ENCODE data around the gene TACC2.
"Not testable (repeated sequence)": the region's sequence is repeated elsewhere in the genome, so short reads cannot be mapped to it uniquely, and the experiment has no call there.

Gene TACC2, protein sequence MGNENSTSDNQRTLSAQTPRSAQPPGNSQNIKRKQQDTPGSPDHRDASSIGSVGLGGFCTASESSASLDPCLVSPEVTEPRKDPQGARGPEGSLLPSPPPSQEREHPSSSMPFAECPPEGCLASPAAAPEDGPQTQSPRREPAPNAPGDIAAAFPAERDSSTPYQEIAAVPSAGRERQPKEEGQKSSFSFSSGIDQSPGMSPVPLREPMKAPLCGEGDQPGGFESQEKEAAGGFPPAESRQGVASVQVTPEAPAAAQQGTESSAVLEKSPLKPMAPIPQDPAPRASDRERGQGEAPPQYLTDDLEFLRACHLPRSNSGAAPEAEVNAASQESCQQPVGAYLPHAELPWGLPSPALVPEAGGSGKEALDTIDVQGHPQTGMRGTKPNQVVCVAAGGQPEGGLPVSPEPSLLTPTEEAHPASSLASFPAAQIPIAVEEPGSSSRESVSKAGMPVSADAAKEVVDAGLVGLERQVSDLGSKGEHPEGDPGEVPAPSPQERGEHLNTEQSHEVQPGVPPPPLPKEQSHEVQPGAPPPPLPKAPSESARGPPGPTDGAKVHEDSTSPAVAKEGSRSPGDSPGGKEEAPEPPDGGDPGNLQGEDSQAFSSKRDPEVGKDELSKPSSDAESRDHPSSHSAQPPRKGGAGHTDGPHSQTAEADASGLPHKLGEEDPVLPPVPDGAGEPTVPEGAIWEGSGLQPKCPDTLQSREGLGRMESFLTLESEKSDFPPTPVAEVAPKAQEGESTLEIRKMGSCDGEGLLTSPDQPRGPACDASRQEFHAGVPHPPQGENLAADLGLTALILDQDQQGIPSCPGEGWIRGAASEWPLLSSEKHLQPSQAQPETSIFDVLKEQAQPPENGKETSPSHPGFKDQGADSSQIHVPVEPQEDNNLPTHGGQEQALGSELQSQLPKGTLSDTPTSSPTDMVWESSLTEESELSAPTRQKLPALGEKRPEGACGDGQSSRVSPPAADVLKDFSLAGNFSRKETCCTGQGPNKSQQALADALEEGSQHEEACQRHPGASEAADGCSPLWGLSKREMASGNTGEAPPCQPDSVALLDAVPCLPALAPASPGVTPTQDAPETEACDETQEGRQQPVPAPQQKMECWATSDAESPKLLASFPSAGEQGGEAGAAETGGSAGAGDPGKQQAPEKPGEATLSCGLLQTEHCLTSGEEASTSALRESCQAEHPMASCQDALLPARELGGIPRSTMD (N-terminal part only)

DNA sequence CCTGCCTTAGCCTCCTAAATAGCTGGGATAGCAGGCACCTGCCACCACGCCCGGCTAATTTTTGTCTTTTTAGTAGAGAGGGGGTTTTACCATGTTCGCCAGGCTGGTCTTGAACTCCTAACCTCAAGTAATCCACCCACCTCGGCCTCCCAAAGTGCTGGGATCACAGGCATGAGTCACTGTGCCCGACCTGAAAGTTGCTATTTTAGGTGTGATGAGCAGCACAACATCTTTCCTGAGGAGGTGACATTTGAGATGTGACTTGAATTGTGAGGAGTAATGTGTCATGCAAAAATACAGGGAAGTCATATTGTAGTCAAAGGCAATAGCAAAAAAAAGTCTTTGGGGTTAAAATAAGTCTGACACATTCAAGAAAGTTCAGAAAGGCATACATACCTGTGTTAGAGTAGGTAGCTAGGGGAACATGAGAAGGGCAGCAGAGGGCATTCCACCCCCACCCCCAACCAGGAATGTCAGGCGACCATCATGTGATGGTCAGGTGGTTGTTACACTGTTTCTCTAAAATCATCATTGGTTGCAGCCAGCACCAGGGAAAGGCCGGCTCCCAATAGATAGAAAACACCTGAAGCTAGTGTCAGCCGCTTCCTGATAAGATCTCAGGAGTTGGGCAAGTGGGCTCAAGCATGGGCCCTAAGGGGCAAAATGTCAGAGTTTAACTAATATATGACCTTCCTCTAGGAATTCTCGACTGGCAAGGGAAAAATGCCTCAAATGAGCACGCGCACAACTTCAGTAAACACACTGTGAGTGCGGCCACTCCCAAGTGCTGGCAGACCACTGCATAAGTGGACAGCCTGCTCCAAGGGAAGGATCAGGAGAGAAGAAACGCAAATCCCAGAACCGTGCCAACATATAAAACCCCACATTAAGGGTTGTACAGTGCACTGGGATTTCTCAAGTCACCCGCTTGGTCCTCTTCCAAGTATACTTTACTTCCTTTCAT, at the start of gene TACC2:
TACC2 (plus strand) TSS at position 803 of the 964 bp plus-strand sequence. CDS start 32,819 bp downstream, outside the sequence.
- DNase-seq (ENCODE audit: low read depth in 2 of 2, low spot score in 1 of 2): no peak

DNA sequence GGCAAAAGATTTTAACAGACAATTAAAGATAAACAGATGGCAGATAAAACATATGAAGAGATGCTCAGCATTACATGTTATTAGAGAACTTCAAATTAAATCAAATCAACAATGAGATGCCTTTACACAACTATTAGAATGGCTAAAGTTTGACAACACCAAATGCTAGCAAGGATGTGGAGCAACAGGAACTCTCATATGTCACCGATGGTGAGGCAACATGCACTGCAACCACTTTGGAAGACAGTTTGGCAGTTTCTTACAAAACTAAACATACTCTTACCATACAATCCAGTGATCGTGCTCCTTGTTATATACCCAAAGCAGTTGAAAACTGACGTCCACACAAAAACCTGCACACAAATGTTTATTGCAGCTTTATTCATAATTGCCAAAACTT, 47.4 kb upstream of the TACC2 start:
- DNase-seq (ENCODE audit: low read depth in 2 of 2, low spot score in 1 of 2): no peak

DNA sequence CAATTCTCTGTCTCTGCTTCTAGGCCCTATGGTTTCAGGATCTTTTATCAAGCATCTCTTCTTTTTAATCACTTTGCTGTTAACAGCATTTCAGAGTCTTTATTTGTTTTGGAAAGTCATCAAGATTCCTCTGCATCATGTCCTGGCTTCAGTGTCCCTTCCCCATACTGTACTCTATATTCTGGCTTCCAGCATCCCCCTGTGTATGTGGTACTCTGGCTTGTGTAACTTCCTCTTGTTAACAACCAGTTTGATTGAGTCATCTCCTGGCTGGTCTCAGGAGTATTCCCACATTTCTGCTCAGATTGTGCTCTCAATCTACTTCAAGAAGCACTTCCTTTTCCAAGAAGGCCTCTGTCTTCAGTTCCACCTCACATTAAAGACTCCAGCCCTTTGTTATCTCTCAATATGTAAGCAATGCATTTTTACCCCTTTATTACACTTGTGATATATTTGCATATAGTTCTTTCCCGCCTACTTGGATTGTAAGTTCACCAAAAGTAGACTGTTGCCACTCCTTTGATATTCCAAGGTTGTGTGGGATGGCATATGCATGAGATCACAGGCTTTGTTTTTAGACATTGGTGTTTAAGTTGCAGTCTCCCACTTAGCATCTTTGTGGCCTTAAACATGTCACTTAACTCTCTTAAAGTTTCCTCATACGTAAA, 46.1 kb upstream of the TACC2 start:
- DNase-seq (ENCODE audit: low read depth in 2 of 2, low spot score in 1 of 2): no peak

DNA sequence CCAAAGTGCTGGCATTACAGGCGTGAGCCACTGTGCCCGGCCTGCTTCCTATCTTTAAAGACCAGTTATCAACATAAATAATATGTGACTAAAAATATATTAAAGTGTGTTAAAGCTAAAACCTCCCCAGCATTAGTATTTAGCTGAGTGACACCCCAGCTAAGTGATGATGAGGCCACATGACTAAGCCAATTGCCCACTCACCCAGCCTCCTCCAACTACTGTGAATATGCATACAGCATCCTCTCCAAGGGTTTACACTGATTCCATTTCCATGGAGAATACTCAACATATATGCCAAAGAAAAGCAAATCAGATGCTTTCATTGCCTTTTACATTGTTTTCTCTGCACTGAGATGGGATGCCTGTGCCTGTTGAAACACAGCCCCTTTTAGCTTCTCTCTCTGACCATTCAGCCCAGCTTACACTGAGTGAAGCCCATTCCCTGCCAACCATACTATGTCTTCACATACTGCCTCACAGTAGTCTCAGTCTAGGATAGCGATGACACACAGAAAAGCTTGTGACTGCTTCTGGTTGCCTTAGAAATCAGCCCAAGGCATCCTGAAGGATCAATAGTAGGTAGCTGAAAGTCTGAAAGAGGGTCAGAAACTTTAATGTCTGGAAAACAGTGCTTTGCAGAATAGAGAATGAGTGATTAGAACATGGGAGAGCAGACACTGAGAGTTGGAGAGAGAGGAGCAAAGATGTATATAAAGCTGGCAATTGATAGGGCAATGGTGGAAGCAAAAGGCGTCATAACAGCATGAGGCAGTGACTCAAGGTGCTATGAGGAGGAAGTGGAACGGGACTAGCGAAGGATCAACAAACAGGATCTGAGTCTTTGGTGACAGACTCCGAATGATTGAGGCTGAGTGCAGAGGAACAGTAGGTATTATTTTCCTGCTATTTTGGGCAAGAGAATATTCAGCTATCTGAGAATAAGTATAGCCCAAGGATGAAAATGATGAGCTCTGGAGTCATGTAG, 41.3 kb upstream of the TACC2 start:
- no peak for DNase-seq (ENCODE audit: low read depth in 2 of 2, low spot score in 1 of 2)

DNA sequence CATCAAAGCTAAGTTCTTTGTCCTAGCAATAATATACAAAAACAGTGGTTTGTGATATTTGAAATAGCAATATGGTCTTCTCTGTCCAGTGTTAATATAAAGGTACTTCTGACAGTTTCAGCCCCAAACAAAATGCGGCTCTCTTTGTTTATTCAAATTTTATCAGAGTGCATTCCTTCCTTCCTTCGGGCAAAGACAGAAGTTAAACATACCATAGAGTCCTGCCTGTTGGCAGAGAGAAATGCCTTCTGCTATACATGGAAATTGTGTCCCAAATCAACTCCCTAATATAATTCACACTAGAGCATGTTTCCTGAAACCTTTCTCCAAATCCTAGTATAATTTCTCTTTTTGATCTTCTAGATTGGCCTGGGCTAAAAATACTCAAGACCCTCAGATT, 39.9 kb upstream of the TACC2 start:
- DNase-seq (ENCODE audit: low read depth in 2 of 2, low spot score in 1 of 2): no peak

DNA sequence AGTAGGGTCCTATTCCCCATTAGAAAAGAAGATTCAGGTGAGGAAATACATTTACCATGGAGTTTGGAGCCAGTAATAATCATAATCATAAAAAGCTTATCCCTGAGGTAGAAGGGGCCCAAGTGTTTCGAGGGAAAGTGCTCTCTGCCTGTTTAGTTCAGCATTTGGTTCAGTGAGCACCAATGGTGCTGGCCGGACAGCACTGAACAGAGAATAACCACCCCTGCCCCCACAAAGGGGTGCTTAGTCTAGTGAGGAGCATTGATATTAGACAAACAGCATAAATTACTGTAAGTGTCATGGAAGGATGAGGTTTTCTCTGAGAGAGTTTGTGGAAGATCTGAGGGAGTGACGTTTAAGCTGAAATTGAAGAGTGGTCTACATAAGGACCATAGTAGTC, 39.5 kb upstream of the TACC2 start:
- DNase-seq (ENCODE audit: low read depth in 2 of 2, low spot score in 1 of 2): no peak

DNA sequence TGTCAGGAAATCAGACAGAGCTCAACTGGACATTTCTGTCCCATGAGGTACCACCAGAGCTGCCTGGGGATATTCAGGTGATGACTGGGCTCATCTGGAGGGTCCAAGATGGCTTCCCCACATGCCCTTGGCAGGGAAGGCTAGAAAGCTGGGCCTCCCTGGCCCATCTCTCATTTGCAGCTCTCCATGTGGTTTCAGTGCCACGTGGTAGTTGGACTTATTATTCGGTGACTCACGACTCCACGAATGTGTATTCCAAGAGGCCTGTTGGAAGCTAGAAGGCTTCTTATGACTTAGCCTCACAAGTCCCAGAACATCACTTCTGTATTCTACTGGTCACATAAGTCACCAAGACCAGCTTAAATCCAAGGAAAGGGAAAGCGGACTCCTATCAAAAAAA, 36.7 kb upstream of the TACC2 start:
- DNase-seq (ENCODE audit: low read depth in 2 of 2, low spot score in 1 of 2): no peak

DNA sequence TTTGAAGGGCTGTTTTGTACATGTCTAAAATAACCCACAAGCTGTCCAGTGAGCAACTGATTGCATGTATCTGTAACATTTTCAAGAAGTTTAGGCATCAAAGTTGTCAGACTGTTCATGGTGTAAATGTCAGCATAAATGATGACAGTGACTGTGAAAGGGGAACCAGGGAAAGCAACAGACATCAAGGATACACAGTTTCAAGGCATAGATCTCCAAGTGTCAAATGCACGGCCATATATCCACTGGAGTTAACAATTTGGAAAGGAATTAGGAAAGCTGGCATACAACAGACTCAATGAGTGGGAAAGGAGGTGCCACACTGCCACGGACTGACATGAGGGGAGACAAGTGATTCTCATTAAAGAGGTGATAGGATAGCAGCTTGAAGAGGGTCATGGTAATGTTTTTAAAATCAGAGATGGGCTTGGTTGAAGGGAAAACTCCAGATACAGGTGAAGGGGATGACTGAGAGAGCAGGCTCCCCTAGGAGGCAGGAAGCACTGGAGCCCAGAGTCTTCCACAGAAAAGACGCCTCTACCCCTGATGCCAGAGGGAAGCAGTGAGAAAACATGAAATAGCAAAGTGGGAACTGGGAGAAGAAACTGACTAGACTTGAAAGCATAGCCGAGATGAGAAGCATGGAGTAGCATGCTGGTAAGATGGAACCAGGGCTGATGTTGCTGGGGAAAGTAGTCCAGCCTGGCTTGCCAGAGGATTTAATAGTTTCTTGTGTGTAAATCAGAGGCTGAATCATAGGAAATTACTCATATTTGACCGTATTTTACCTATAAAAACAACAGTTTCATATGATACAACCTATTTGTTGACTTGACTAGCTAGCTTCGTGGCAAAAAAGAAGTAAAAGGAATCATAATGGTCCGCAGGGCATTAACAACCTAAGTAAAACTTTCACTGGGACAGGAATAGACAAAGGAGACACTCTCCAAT, 32.6 kb upstream of the TACC2 start:
- DNase-seq (ENCODE audit: low read depth in 2 of 2, low spot score in 1 of 2): no peak

DNA sequence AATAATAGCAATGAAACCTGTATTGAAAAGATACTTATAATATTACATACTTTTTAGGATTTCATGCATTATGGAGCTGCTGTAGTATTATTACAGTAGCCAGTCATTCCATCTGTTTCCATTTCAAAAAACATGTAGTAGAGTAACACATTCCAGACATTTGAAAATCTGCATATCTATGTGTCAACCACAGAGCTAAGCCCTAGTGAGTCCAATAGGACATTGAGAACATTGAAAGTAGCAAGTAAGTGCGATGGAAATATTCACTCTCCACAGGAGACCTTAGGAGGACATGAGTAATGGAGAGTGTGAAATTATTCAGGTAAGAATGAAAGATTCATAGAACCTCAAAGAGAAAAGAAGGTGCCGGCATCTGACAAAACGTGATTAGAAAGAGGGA, 29.3 kb upstream of the TACC2 start:
- no peak for DNase-seq (ENCODE audit: low read depth in 2 of 2, low spot score in 1 of 2)

DNA sequence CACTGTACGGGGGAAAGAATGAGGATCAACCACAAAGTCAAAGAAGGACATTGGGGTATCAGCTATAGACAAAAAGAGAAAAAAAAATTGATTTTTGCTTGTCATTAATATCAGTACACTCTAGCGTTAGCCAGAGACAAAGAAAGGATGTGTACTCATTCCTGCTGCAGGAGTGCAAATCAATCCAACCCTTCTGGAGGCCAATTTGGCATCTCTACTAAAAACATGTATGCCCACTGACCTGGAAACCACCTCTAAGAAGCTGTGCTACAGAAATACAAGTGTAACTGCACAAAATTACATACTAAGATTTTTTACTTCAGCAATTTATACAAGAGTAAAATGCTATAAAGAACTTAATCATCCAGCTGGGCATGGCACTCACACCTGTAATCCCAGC, 27.5 kb upstream of the TACC2 start:
- DNase-seq (ENCODE audit: low read depth in 2 of 2, low spot score in 1 of 2): no peak

DNA sequence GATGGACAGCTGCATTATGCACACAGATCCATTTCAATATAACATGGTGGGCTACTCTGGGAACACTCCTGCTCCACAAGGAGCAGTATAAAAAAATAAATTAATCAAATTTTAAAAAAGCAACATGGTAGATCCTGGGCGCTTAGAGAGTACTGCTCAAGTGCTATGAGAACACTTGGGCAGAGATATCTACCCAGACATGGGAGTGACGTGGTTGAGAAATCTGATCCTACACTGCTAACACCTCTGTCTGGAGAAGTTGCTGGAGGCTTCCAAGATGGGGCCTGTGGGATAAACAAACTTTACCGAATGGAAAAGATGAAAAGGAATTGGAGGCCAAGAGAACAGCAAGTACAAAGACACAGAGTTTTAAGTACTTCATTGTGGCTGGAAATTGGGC, 23.0 kb upstream of the TACC2 start:
- no peak for DNase-seq (ENCODE audit: low read depth in 2 of 2, low spot score in 1 of 2)

DNA sequence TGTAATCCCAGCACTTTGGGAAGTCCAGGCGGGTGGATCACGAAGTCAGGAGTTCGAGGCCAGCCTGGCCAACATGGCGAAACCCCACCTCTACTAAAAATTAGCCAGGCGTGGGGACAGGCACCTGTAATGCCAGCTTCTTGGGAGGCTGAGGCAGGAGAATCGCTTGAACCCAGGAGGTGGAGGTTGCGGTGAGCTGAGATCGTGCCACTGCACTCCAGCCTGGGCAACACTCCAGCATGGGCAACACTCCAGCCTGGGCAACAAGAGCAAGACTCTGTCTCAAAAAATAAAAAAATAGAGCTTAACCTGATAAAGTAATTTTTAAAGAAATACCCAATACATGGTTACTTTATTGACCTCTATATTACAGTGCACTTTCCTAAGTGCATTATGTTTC, 19.9 kb upstream of the TACC2 start:
- DNase-seq (ENCODE audit: low read depth in 2 of 2, low spot score in 1 of 2): not testable (repeated sequence)

DNA sequence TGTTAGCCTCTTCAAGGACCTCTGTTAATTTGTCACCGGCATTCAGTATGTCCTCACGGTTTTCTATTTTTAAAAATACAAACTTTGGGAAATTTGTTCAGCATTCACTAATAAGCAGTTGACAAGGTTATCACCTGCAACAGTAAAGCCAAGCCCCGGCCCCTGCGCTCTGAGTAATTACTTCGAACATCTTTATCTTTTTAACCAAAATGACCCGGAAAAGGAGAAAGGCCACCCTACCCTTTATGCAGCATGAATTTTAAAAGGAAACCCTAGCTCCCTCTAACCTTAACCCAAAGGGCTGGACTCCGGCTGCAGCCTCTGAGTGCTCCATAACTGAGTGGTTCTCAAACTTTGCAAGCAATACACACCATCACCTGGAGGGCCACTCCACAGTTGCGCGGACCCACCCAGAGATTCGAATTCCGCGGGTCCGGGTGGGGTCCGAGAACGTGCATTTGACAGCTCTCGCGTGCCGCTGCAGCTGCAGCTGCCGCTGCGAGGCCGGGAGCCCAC, 14.9 kb upstream of the TACC2 start:
- no peak for DNase-seq (ENCODE audit: low read depth in 2 of 2, low spot score in 1 of 2)

DNA sequence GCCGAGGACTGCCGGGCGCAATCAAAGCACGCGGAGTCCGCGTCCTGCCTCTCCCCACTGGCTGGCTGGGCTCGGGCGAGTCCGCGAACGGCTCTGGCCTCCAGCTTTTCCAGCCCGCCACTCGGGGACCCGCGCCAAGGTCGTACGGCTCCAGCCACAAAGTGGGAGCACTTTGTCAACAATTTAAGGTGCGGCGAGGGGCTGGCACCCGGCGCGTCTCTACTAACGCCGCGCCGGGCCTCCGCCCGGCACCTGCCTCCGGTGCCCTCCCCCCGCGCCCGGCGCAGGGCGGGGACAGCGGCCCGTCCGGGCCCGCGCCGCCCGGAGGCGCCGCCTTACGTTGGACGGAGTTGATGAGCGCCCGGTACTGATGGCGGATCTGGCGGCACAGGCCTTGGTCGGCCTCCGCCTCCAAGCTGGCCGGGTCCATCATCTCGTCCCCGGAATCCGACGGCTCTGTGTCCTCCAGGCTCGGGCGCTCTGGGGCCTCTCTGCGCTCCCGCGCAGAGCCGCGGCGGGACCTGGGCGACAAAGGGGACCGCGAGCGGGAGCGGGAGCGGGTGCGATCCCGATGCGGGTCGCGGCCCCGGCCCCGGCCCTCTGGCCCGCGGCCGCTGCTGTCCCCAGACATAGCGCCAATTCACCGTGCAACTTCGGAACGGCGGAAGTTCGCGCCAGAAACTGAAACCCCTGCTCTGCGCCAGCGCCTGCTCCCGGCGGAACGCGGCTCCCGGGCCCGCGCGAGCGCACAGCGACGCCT, 14.2 kb upstream of the TACC2 start, which contains the start of gene NSMCE4A:
NSMCE4A (minus strand) TSS at position 683 of the 760 bp plus-strand sequence; CDS start at position 631, 52 bp downstream.
- peak; percentile 34 to 44 for DNase-seq (ENCODE audit: low read depth in 2 of 2, low spot score in 1 of 2)

DNA sequence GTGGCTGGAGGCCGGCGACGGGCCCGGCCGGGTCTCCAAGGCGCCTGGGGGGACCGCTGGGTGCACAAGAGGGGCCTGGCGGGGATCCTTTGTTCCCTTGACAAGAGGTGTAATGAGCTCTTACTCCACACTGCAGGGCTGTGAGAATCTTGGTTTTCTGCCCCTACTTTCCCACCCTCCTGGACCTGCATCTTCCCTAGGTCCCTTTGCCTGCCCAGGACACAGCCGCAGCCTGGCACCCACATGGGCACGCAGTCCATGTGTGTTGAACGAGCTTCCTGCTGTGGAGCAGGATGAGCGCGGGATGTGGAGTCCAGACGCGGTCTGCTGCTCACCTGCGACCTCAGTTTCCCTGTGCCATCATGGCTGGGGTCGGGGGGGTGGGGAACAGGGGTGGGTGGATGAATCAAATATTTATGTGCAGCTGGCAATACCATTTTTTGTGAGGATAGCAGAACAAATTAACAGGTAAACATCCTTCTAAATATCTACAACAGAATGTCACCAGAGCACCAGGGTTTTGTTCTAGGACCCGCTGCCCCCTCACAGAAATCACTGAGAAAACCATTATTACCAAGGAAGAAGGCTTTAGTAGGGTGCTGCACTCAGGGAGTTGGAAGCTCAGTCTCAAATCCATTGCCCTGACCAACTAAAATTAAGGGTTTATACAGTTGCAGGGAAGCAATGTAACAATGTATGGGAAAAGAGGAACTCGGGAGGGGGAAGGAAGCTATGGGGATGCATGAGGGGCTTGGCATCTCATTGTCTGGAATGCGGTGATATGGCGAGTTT, 13.5 kb upstream of the TACC2 start:
- no peak for DNase-seq (ENCODE audit: low read depth in 2 of 2, low spot score in 1 of 2)

DNA sequence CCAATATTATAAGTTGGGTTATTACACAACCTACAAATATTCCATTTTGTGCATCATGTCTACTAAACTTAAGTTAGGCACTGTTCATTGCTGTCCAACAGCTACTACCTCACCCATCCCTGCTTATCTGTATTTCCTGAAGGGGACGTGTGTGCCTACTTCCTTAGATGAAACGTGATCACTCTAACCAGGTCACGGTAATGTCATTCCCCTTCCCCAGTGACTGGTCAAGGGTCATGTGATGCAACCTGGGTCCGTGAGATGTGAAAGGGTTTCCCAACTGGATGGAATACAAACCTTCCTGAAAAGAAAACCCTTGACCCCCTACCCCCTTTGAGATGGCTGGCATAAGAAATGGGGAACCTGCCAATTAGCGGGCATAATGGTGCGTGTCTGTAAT, 12.4 kb upstream of the TACC2 start:
- no peak for DNase-seq (ENCODE audit: low read depth in 2 of 2, low spot score in 1 of 2)

Measured in stimulated activated CD8-positive, alpha-beta memory T cell treated with anti-CD3 and anti-CD28 coated beads, Interleukin-4, amount 100 ng/mL, for 4 hours (primary cell).